Stimulated activated naive CD8-positive, alpha-beta T cell treated with anti-CD3 and anti-CD28 coated beads, Interleukin-15, Interleukin-2, amounts not matched to agents 100 U/mL and 50 U/mL, for 24 hours (primary cell): Measurements from ENCODE around the gene MUC4.
"Not testable (repeated sequence)": the region's sequence is repeated elsewhere in the genome, so short reads cannot be mapped to it uniquely, and the experiment has no call there.

Experiments
- ATAC-seq: fragments of 150-1000 bp; cut with Tn5 transposase; one replicate; pipeline ENCODE4 v1.10.0; 2021
- DNase-seq: peaks from one replicate; pipeline ENCODE4 v3.0.0; 2021

The MUC4 gene

GRCh38 chr3:195838714-195839113 is 27.0 kb upstream of the MUC4 start:
- DNase-seq (no peak), ATAC-seq (no peak)

DNA sequence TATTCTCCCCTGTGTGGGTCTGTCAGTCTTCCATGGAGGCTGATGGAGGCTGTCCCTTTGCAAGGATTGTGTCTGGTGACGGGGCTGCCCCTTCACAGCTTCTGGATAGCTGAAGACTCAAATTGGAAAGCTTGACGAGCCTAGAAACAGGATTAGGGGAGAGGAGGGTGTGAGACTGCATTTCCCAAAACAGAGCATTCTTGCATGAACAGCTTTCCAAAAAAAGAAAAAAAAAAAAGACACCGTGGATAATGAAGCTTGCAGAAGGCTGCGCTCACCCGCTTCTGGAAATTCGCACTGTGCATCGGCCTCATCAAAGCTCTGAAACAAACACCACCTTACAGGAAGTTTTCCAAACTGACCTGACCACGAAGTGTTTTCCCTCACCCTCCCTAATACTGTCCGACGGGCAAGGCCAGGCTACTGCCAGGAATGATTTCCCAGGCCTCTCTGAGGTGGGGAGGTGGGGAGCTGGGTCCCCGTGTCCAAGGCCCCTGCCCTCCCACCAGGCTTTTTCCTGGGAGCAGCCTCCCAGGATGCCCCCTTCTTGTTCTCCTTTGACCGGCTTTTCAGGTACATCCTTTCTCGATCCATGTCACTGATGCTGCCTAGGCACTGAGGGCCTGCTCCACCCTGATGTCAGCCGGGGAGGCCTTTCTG is 24.9 kb upstream of the MUC4 start:
- no peak for ATAC-seq

DNA sequence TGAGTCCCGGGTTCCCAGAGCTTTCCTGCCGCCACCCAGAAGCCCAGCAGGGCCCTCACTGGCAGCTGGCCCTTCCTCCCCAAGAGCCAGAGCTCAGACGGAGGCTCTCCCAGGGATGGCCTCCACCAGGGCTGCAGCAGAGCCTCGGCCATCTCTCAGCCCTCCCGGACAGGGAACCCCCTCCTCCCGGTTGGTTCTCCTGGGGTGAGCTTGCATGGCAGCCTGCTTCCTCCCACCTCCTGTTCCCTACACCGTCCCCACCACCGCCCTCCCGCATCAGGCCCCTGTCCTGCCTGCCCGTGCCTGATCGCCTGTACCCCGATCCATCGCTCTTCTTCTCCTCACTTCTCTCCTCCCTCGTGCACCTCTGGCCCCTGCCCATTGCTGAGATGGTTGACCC is 24.1 kb upstream of the MUC4 start:
- DNase-seq: no peak
- ATAC-seq: no peak

More for the DNA sequence above, 24.9 kb upstream of the MUC4 start:
- DNase-seq: no peak

- no peak for DNase-seq
- no peak for ATAC-seq
Measured at GRCh38 chr3:195834675-195835583, 23.2 kb upstream of the MUC4 start.

DNA sequence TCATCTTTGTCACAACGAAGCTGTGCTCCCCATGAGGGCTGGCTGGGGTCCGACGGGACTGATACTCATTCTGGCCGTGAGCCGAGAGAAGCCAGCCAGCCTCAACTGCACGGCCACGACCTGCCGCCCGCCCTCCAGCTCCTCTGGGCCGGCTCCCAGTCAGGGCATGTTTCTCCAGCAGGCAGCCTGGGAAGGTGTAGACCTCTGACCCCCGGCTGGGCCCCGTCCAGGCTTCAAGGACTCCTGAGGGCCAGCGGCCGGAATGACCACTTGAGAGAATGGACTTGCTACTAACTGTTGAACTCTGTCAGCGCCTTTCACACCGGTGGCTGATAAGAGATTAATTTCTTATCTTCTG is 18.1 kb upstream of the MUC4 start:
- DNase-seq: no peak
- no peak for ATAC-seq

DNA sequence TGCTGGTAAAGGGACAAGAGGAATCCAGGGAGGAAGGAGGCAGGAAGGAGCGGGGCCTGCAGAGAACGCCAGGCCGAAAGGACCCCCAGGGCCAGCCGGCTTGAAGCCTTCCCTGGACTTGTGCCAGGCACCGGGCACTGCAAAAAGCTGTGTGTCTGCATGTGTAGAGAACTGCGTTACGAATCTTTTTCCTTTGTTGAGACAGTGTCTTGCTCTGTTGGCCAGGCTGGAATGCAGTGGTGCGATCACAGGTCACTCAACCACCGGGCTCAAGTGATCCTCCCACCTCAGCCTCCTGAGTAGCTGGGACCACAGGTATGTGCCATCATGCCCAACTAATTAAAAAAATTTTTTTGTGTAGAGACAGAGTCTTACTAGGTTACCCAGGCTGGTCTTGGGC is 17.0 kb upstream of the MUC4 start:
- DNase-seq (no peak), ATAC-seq (no peak)

DNA sequence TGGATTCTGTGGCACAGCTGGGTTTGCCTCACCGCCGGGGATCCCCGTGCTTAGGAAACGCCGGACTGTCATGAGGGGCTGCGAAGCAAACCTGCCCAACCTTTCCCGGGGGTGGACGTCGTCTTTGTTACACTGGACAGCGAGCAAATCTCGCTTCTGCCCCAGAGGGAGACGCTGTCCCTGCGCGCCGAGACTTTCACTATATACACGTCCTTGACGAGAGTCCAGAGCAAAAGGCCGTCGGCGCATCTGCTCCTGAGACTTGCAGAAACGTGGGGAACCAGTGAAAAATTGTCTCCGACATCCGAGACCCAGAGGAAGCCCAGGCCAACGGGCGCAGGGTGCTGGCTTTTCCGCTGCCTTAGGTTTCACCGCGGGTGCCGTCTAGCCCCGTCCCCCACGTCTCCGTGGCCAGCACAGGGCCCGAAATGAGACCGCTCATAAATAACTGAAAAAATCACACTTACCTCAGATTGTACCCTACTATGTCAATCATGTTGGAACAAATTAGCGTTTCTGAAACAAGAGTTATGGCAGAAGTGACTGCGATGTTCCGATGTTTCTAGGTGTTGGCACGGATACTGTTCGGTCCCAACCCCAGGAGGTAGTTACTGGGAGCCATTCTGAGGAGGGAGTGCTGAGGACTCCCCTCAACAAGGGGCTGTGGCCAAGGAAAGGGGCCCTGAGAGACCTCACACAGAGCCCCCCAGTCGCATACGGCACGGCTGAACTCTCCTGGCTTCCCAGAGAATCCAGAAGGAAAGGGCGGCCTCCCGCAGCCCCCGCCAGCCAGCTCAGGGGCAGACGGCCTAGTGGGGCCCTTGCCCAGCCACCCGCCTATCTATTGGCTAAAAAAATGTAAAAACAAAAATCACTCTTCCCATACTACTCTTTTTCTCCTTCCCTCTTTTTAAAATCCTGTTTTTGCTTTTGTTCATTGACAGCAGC is 14.4 kb upstream of the MUC4 start:
- DNase-seq (no peak), ATAC-seq (no peak)

DNA sequence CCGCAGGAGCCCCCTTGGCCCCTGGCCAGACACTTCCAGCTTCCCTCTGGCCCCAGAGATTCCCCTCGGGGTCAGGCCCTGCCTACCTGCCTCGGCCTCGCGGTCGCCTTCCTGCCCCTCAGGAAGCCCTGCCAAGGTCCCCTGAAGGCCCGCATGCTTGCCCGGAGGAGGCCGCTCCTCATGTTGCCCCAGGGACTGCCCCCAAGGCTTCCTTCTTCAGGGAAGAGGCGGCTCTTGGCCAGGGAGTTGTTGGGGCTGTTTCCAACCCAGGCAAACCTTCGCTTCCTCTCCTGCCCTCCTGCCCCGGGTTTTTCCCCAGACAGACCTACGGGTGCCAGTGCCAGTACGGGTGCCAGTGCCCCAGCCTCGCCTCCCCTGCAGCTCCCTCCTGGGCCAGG is 13.5 kb upstream of the MUC4 start:
- no peak for ATAC-seq
- DNase-seq: no peak

DNA sequence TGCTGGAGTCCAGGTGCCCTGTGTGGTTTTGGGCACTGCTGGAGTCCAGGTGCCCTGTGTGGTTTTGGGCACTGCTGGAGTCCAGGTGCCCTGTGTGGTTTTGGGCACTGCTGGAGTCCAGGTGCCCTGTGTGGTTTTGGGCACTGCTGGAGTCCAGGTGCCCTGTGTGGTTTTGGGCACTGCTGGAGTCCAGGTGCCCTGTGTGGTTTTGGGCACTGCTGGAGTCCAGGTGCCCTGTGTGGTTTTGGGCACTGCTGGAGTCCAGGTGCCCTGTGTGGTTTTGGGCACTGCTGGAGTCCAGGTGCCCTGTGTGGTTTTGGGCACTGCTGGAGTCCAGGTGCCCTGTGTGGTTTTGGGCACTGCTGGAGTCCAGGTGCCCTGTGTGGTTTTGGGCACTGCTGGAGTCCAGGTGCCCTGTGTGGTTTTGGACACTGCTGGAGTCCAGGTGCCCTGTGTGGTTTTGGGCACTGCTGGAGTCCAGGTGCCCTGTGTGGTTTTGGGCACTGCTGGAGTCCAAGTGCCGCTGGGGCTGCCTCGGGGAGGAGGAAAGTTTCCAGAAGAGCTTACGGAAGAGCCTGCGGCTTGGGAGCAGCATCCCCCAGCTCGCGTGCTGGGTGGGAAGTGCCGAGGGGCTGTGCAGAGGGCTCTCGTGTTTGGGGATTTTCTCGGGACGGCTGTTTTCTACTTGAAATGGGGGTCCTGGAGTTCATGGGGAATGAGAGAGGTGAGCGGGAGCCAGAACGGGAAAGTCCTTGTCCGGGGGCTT is 12.9 kb upstream of the MUC4 start:
- not testable (repeated sequence) for DNase-seq, ATAC-seq

- ATAC-seq: no peak
- DNase-seq: no peak
Measured at GRCh38 chr3:195823999-195824398, 12.3 kb upstream of the MUC4 start.

DNA sequence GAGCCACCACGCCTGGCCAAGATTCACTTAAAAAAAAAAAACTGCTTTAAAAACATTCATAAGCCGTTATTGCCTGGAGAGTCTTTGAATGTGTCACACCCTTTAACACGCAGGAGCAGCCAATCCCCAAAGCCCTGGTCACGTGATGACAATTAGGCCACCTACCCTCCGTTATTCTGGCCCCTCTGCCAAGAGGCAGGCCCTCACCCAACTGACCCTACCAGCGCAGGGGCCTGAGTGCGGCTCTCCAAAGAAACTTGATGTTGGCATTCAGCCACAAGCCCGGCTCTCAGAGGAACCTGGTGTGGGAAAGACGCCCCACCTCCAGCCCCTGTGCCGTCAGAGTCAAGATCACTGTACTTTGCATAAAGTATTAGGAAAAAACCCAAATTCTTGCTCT is 11.6 kb upstream of the MUC4 start:
- no peak for DNase-seq
- no peak for ATAC-seq

DNA sequence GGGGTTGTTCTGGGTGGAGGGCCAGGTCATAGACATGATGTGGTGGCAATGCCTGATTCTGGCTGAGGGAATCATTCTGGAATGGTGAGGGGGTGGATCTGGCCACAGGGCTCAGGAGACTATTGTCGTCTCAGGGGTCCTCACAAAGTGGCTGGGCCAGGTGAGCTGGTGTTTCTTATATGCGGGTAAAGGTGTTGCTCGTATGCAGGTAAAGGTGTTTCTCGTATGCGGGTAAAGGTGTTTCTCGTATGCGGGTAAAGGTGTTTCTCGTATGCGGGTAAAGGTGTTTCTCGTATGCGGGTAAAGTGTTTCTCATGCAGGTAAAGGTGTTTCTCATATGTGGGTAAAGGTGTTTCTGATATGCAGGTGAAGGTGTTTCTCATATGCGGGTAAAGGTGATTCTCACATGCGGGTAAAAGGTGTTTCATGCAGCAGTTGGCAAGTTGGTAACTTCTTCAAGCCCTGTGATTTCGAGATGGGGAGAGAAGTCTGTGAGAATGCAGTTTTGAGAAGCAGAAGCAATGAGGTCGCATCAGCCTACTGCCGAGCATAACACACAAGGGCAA is 10.5 kb upstream of the MUC4 start:
- no peak for DNase-seq
- no peak for ATAC-seq

GRCh38 chr3:195821403-195822130 is 9.8 kb upstream of the MUC4 start:
- DNase-seq (no peak), ATAC-seq (no peak)

DNA sequence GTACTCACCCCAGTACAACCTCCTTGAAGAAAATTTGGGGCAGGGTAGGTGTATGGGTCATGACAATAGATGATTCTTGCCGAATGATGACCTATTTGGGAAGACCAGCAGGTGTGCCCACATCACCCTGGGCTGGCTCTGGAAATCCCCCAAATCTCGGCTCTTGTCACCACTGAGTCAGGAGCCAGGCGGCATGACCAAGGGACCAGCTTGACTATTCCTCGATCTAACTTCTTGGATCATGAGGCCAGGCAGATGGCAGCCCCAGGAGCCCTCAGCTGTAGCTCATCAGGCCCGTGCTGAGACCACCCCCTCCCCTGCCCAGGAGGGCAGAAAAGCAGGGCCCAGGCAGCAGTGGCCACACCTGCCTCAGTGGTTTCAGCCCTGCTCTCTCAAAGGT is 9.2 kb upstream of the MUC4 start:
- ATAC-seq (no peak), DNase-seq (no peak)

DNA sequence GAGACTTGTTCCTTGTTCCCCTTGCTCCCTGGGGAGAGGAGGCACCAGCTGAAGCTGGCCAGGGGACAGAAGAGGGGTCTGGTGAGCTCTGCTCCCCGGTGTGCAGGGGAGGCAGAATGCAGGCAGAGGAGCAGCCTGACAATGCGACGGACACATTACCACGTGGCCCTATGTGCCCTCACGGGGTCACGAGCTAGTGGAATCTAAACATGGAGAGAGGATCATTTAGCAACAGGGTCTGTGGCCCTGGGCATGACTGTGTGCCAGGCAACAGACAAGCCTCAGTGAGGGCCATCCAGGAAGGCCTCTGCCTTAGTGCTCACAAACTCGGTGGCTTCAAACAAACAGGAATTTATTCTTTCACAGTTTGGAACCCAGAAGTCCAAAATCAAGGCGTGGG is 8.5 kb upstream of the MUC4 start:
- ATAC-seq: no peak
- DNase-seq: no peak

DNA sequence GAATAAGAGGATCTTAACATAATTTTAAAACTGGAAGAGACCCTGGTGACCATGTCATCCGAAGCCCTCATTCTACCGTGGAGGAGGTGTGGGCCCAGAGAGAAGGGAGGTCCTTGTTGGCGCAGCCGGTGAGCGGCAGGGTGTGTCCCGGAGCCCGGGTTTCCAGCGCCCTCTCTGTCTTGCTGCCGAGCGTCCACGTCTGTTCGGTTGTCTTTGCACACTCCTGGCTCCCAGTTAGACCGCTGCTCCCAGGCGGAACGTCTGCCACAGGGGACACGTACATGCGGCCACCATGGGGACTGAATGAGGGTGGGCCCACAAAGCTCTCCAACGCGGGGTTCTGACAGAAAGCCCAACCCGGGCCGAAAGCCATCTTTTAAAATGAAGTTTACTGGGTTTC is 6.6 kb upstream of the MUC4 start:
- ATAC-seq (no peak), DNase-seq (no peak)

GRCh38 chr3:195817578-195818135 is 5.9 kb upstream of the MUC4 start:
- DNase-seq: no peak
- no peak for ATAC-seq

- not testable (repeated sequence) for DNase-seq, ATAC-seq
Measured at GRCh38 chr3:195816276-195816913, 4.7 kb upstream of the MUC4 start.

- peak; percentile 13 for DNase-seq
- ATAC-seq: peak; percentile 55
Measured at GRCh38 chr3:195815169-195815771, 3.5 kb upstream of the MUC4 start.
